Jurkat, Clone E6-1 (cell line): ENCODE data around the gene PDE6A.
"Not testable (repeated sequence)": the region's sequence is repeated elsewhere in the genome, so short reads cannot be mapped to it uniquely, and the experiment has no call there.

Experiments
- DNase-seq: peaks from one replicate; pipeline ENCODE4 v3.0.0-alpha.2; 2011; ENCODE audit warnings: low read depth, low spot score
- H3K4me3 ChIP-seq: 2 replicates; pipeline ENCODE4 v1.5.1; 2011; ENCODE audit warnings: mild to moderate bottlenecking, low read length, control low read depth, moderate library complexity

The PDE6A gene

GRCh38 chr5:149904293-149904886 is 40.2 kb downstream of the PDE6A start:
- no peak overlapping the region for H3K4me3 ChIP-seq
- no peak for DNase-seq

- no peak overlapping the region for H3K4me3 ChIP-seq
- no peak for DNase-seq
Measured at GRCh38 chr5:149903404-149903803, 41.2 kb downstream of the PDE6A start.

GRCh38 chr5:149902177-149902576 is 42.4 kb downstream of the PDE6A start:
- no peak overlapping the region for H3K4me3 ChIP-seq
- DNase-seq = no peak

GRCh38 chr5:149901511-149901910 is 43.1 kb downstream of the PDE6A start:
- peak; percentile 47 for DNase-seq

GRCh38 chr5:149900390-149900789 is 44.2 kb downstream of the PDE6A start:
- DNase-seq = no peak
- no peak overlapping the region for H3K4me3 ChIP-seq

More at GRCh38 chr5:149901511-149901910, 43.1 kb downstream of the PDE6A start:
- H3K4me3 ChIP-seq = no peak overlapping the region

- no peak for DNase-seq
Measured at GRCh38 chr5:149898811-149899210, 45.8 kb downstream of the PDE6A start.

GRCh38 chr5:149895416-149896345 is 48.9 kb downstream of the PDE6A start:
- H3K4me3 ChIP-seq = no peak overlapping the region
- DNase-seq = no peak

More at GRCh38 chr5:149898811-149899210, 45.8 kb downstream of the PDE6A start:
- no peak overlapping the region for H3K4me3 ChIP-seq

GRCh38 chr5:149894237-149894636 is 50.4 kb downstream of the PDE6A start:
- no peak overlapping the region for H3K4me3 ChIP-seq
- no peak for DNase-seq

- no peak for DNase-seq
- no peak overlapping the region for H3K4me3 ChIP-seq
Measured at GRCh38 chr5:149893403-149893931, 51.1 kb downstream of the PDE6A start.

- DNase-seq = no peak
Measured at GRCh38 chr5:149892594-149892993, 52.0 kb downstream of the PDE6A start.

GRCh38 chr5:149888280-149888679 is 56.3 kb downstream of the PDE6A start:
- DNase-seq = no peak
- H3K4me3 ChIP-seq = no peak overlapping the region

More at GRCh38 chr5:149892594-149892993, 52.0 kb downstream of the PDE6A start:
- H3K4me3 ChIP-seq = no peak overlapping the region

GRCh38 chr5:149887622-149888183 is 56.9 kb downstream of the PDE6A start:
- no peak overlapping the region for H3K4me3 ChIP-seq
- no peak for DNase-seq

GRCh38 chr5:149886692-149887470 is 57.7 kb downstream of the PDE6A start:
- DNase-seq = no peak

GRCh38 chr5:149886060-149886459 is 58.5 kb downstream of the PDE6A start:
- DNase-seq = no peak
- no peak overlapping the region for H3K4me3 ChIP-seq

More at GRCh38 chr5:149886692-149887470, 57.7 kb downstream of the PDE6A start:
- H3K4me3 ChIP-seq = no peak overlapping the region

GRCh38 chr5:149885513-149885912 is 59.1 kb downstream of the PDE6A start:
- DNase-seq = no peak

GRCh38 chr5:149883550-149883949 is 61.0 kb downstream of the PDE6A start:
- DNase-seq = no peak
- no peak overlapping the region for H3K4me3 ChIP-seq

More at GRCh38 chr5:149885513-149885912, 59.1 kb downstream of the PDE6A start:
- H3K4me3 ChIP-seq = no peak overlapping the region

- not testable (repeated sequence) for DNase-seq
Measured at GRCh38 chr5:149882633-149883032, 62.0 kb downstream of the PDE6A start.

GRCh38 chr5:149881874-149882273 is 62.7 kb downstream of the PDE6A start:
- no peak for DNase-seq
- H3K4me3 ChIP-seq = no peak overlapping the region

More at GRCh38 chr5:149882633-149883032, 62.0 kb downstream of the PDE6A start:
- H3K4me3 ChIP-seq = not testable (repeated sequence)

GRCh38 chr5:149881069-149881622 is 63.4 kb downstream of the PDE6A start:
- no peak overlapping the region for H3K4me3 ChIP-seq
- no peak for DNase-seq
